ENCODE measurements around the gene CORO6.

DNA sequence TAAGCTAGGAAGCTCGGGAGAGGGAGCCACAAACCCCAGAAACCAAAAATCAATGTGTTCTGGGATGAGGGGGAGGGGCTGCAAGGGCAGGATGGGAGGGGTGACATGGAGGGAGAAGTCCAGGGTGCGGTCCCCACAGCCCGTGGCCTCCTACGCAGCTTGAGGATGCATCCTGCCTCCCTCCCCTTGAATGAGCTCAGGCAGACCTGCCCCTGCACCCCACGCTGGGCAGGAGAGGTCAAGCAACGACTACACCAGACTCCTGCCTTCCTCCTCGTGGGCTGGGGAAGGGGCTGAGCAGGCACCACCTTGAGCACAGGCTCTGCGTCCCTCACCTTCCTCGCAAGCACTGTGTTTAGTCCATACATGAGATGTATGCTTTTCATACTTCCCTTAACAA lies 25.9 kb downstream of the CORO6 start:
- TF ChIP-seq, protein P1, sequence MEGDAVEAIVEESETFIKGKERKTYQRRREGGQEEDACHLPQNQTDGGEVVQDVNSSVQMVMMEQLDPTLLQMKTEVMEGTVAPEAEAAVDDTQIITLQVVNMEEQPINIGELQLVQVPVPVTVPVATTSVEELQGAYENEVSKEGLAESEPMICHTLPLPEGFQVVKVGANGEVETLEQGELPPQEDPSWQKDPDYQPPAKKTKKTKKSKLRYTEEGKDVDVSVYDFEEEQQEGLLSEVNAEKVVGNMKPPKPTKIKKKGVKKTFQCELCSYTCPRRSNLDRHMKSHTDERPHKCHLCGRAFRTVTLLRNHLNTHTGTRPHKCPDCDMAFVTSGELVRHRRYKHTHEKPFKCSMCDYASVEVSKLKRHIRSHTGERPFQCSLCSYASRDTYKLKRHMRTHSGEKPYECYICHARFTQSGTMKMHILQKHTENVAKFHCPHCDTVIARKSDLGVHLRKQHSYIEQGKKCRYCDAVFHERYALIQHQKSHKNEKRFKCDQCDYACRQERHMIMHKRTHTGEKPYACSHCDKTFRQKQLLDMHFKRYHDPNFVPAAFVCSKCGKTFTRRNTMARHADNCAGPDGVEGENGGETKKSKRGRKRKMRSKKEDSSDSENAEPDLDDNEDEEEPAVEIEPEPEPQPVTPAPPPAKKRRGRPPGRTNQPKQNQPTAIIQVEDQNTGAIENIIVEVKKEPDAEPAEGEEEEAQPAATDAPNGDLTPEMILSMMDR (IDR thresholded peaks at IDR 0.05) = no peak
- no peak for TF ChIP-seq POLR2A (IDR thresholded peaks at IDR 0.05)
